ENCODE measurements around the gene UBXN1. TPM values are rescaled to one million over a fixed set of nuclear protein-coding genes. Genes with fewer than 3 reads are reported as not detected.
"Not testable (repeated sequence)": the region's sequence is repeated elsewhere in the genome, so short reads cannot be mapped to it uniquely, and the experiment has no call there.

The UBXN1 gene
- total RNA-seq, 2 experiments from 2014 or later, result 101 to 129 TPM

GRCh38 chr11:62654297-62654696 is 24.6 kb downstream of the UBXN1 start:
- H2AFZ ChIP-seq (ENCODE audit: low read length), result no peak overlapping the region
- no peaks in the 10 kb centered on the region for H3K9me3 ChIP-seq (ENCODE audit: low read length)
- TF ChIP-seq EZH2phosphoT487 (IDR thresholded peaks at IDR 0.05; ENCODE audit: borderline replicate concordance, low read depth, low read length) (no peak), CTCF (conservative IDR thresholded peaks at IDR 0.05; ENCODE audit: low read length) (no peak)
- no peaks in the 10 kb centered on the region for H4K20me1 ChIP-seq (ENCODE audit: insufficient read depth, low read length)
- H3K4me1 ChIP-seq (ENCODE audit: insufficient read depth, low read length, poor library complexity, severe bottlenecking), result peaks cover 25% of the 10 kb centered on the region
- CTCF ChIA-PET (ENCODE audit: unreplicated experiment), result interaction anchor here (0.6 kb wide), 1 partner anchor 62 kb away, joined by 4 read pairs; no protein-coding TSS in a partner anchor
- no TSS peak for BruUV-seq (replicated peaks)
- no peak overlapping the region for H3K27ac ChIP-seq (ENCODE audit: low read depth, low read length, poor library complexity, severe bottlenecking)
- H3K36me3 ChIP-seq (ENCODE audit: insufficient read depth, low read length), result peaks cover 6% of the 10 kb centered on the region
- no peak overlapping the region for H3K4me3 ChIP-seq (ENCODE audit: low read depth, low read length, poor library complexity, severe bottlenecking)
- peak overlapping the region; percentile 3 for H3K4me2 ChIP-seq (ENCODE audit: low read length)
- H3K9me2 ChIP-seq (ENCODE audit: insufficient read depth, low read length), result no peaks in the 10 kb centered on the region
- H3K79me2 ChIP-seq (ENCODE audit: insufficient read depth, low read depth, low read length), result peaks cover 24% of the 10 kb centered on the region
- POLR2A ChIA-PET, result interaction anchor here (0.5 to 10.5 kb wide), 4 partner anchors 12 to 62 kb away, joined by 3 to 159 read pairs (median 4); partner anchors contain the start of genes C11orf98 and CSKMT
- DNase-seq (ENCODE audit: low spot score), result no peak
- intact Hi-C loops (cut with micrococcal nuclease; ENCODE audit: unreplicated experiment), result no loop called here

DNA sequence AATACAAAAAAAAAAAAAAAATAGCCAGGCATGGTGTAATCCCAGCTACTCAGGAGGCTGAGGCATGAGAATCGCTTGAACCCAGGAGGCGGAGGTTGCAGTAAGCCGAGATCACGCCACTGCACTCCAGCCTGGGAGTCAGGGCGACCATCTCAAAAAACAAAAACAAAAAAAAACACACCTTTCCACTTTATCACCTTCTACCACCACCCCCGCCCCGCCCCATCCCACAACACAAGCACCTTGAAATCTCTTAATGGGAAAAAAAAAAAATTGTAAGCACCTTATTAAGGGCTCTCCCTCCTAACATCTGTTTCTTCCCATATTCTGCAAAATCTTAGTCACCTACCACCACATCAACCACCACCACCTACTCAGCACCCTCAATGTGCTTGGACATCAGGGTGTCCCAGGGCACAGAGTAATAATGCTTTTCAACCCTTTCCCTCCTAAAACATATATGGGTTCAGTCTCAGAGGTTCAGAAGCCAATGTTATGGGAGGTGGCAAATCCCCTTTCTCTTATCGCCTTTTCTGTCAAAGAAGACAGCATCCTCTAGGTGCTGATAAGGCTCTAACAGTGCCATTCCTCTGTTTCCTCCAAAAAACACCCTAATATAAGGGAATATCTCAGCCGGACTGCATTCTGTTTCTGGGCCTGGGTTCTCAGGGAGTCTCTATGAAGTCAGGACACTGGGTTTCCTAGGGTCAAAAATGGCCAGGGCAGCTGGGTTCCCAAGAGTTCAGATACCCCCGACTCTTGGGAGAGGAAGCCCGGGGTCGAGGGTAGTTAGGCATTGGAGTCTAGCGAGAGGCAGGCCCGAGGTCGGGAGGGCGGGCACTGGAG is 26.5 kb downstream of the UBXN1 start:
- peak overlapping the region; percentile 73 for H3K27ac ChIP-seq (ENCODE audit: low read depth, low read length, poor library complexity, severe bottlenecking)
- TF ChIP-seq CTCF (conservative IDR thresholded peaks at IDR 0.05; ENCODE audit: low read length) (no peak), EZH2phosphoT487 (IDR thresholded peaks at IDR 0.05; ENCODE audit: borderline replicate concordance, low read depth, low read length) (no peak)
- CTCF ChIA-PET (ENCODE audit: unreplicated experiment), result interaction anchor here (0.6 kb wide), 2 partner anchors 30 to 31 kb away, joined by 3 to 7 read pairs; partner anchors contain the start of gene B3GAT3

DNA sequence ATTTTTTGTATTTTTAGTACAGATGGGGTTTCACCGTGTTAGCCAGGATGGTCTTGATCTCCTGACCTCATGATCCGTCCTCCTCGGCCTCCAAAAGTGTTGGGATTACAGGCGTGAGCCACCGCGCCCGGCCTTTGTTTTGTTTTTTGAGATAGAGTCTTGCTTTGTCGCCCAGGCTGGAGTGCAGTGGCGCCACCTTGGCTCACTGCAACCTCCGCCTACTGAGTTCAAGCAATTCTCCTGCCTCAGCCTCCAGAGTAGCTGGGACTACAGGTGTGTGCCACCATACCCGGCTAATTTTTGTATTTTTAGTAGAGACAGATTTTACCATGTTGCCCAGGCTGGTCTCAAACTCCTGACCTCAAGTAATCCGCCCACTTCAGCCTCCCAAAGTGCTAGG is 28.6 kb downstream of the UBXN1 start:
- DNase-seq (ENCODE audit: low spot score); H3K9me2 ChIP-seq (ENCODE audit: insufficient read depth, low read length); BruUV-seq (replicated peaks); H3K4me2 ChIP-seq (ENCODE audit: low read length); H2AFZ ChIP-seq (ENCODE audit: low read length); H3K27ac ChIP-seq (ENCODE audit: low read depth, low read length, poor library complexity, severe bottlenecking); H4K20me1 ChIP-seq (ENCODE audit: insufficient read depth, low read length); H3K4me3 ChIP-seq (ENCODE audit: low read depth, low read length, poor library complexity, severe bottlenecking); intact Hi-C loops (cut with micrococcal nuclease; ENCODE audit: unreplicated experiment); CTCF ChIA-PET (ENCODE audit: unreplicated experiment); H3K9me3 ChIP-seq (ENCODE audit: low read length): not testable (repeated sequence)
- Histone ChIP-seq H3K4me1 (ENCODE audit: insufficient read depth, low read length, poor library complexity, severe bottlenecking) (peaks cover 34% of the 10 kb centered on the region), H3K79me2 (ENCODE audit: insufficient read depth, low read depth, low read length) (peaks cover 34% of the 10 kb centered on the region), H3K36me3 (ENCODE audit: insufficient read depth, low read length) (peaks cover 25% of the 10 kb centered on the region)
- POLR2A ChIA-PET, result interaction anchor here (0.6 to 10.5 kb wide), 3 partner anchors 16 to 136 kb away, joined by 3 to 159 read pairs (median 4); partner anchors contain the start of genes C11orf98 and CSKMT

More for the DNA sequence above, 26.5 kb downstream of the UBXN1 start:
- H2AFZ ChIP-seq (ENCODE audit: low read length), result peak overlapping the region; percentile 97; the same call in 1 of the 2 replicates
- POLR2A ChIA-PET, result interaction anchor here (1.0 to 10.5 kb wide), 5 partner anchors 11 to 102 kb away, joined by 4 to 159 read pairs (median 5); partner anchors contain the start of genes C11orf98, CSKMT, EEF1G and TUT1
- peak overlapping the region; percentile 97 for H3K4me3 ChIP-seq (ENCODE audit: low read depth, low read length, poor library complexity, severe bottlenecking)
- H3K36me3 ChIP-seq (ENCODE audit: insufficient read depth, low read length), result peaks cover 25% of the 10 kb centered on the region
- no peak for DNase-seq (ENCODE audit: low spot score)
- H3K79me2 ChIP-seq (ENCODE audit: insufficient read depth, low read depth, low read length), result peaks cover 24% of the 10 kb centered on the region
- intact Hi-C loops (cut with micrococcal nuclease; ENCODE audit: unreplicated experiment), result loop anchor here (1.0 to 2.0 kb wide), 3 partner anchors 13 to 62 kb away; partner anchors contain the start of genes C11orf98, CSKMT and TUT1
- no peaks in the 10 kb centered on the region for H3K9me3 ChIP-seq (ENCODE audit: low read length)
- H3K4me1 ChIP-seq (ENCODE audit: insufficient read depth, low read length, poor library complexity, severe bottlenecking), result peaks cover 26% of the 10 kb centered on the region
- H3K4me2 ChIP-seq (ENCODE audit: low read length), result peak overlapping the region; percentile 96
- H3K9me2 ChIP-seq (ENCODE audit: insufficient read depth, low read length), result no peaks in the 10 kb centered on the region
- H4K20me1 ChIP-seq (ENCODE audit: insufficient read depth, low read length), result no peaks in the 10 kb centered on the region
- BruUV-seq (replicated peaks), result no TSS peak
